ENCODE measurements around the gene NDUFS4.

DNA sequence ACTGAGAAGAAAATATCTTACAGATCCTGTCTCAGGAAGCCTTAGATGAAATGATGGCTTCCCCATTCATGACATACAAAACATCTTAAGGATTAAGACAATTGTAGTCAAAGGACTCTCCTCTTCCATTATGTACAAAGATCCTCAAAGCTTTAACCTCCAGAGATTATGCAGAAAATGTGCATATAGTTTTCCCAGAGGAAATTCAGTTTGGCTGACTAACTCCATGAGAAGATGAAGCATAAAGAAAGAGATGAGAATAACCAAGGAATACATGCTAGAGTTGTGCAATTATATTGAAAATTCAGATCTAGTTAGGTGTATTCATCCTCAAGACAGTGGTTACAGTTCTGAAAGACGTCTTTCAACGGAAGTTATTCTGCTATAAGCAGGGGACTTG is 18.6 kb upstream of the NDUFS4 start:
- TF ChIP-seq CTCF (IDR thresholded peaks at IDR 0.05) (no peak), POLR2AphosphoS5 (IDR thresholded peaks at IDR 0.05) (no peak)

All from esophagus muscularis mucosa (tissue), 3 donors.